ENCODE results near the gene JSRP1. TPM values are rescaled to one million over a fixed set of nuclear protein-coding genes. Genes with fewer than 3 reads are reported as not detected.

Gene JSRP1
- total and polyA plus RNA-seq, 10 of the 15 experiments (the other 5 are each of a cell fraction or from before 2014, with no cell fraction given): 0.41 to 0.91 (median 0.49) TPM; not detected in 7

DNA sequence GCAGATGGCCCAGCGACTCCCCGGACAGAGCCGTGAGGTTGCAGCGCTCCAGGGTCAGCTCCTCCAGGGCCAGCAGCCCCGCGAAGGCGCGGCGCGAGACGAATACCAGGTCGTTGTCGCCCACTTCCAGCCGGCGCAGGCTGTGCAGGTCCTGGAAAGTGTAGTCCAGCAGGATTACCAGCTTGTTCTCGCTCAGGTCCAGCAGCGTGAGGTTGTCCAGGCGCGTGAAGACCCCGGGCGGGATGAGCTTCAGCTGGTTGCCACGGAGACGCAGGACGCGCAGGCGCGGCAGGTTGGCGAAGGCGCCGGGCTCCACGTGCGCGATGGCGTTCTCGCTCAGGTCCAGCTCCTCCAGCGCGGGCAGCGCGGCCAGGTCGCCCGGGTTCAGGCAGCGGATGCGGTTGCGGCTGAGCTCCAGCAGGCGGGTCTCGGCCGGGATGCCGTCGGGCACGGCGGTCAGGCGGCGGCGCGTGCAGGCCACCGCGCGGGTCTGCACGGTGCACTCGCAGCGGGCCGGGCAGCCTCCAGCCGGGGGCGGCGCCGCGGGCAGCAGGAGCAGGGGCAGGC is 35.1 kb upstream of the JSRP1 start:
- Histone ChIP-seq H4K20me1 (ENCODE audit: control insufficient read depth, insufficient read depth) (no peaks in the 10 kb centered on the region; the same call in 1 of the 2 replicates), H3K79me2 (ENCODE audit: control insufficient read depth, insufficient read depth, low read length) (no peaks in the 10 kb centered on the region; the same call in 1 of the 2 replicates), H3K9me3 (replicated peaks; ENCODE audit: control insufficient read depth, insufficient read depth, low read length) (no peaks in the 10 kb centered on the region), H3K36me3 (ENCODE audit: control insufficient read depth in 2 of 2, insufficient read depth in 2 of 2, low read length in 1 of 2) (no peaks in the 10 kb centered on the region), H3K27ac (ENCODE audit: control insufficient read depth, insufficient read depth) (no peak overlapping the region), H3K9ac (ENCODE audit: control insufficient read depth, insufficient read depth, low read length) (no peak overlapping the region; the same call in 1 of the 2 replicates), H3K4me3 (peak overlapping the region; percentile 65; the same call in 1 of the 2 replicates), H2AFZ (ENCODE audit: control insufficient read depth, low read depth, low read length) (no peak overlapping the region), H3K4me1 (ENCODE audit: control insufficient read depth, insufficient read depth, low read length) (peaks cover 30% of the 10 kb centered on the region), H3K27me3 (replicated peaks in 1 of 2; ENCODE audit: control insufficient read depth in 2 of 2, insufficient read depth in 2 of 2, low read length in 1 of 2) (no peaks in the 10 kb centered on the region), H3K4me2 (ENCODE audit: control insufficient read depth, insufficient read depth) (peak overlapping the region; percentile 98)
- DNase-seq (ENCODE audit: low read depth, low spot score) (no peak), ATAC-seq (no peak), FAIRE-seq (no peak)
- in situ Hi-C loops (cut with MboI) (no loop called here), intact Hi-C loops (cut with micrococcal nuclease; ENCODE audit: unreplicated experiment) (no loop called here)
- ChIA-PET CTCF (no interaction called here), RAD21 (ENCODE audit: unreplicated experiment) (no interaction called here), SMC1A (ENCODE audit: uncharacterized antibody, unreplicated experiment) (interaction anchor here (0.8 kb wide), 1 partner anchor 89 kb away, joined by 3 read pairs; no protein-coding TSS in a partner anchor), POLR2A (interaction anchor here (0.6 kb wide), 1 partner anchor 175 kb away, joined by 3 read pairs; no protein-coding TSS in a partner anchor)
- BruUV-seq (replicated peaks): no TSS peak
- no peak for TF ChIP-seq CREB1 (IDR thresholded peaks at IDR 0.05; ENCODE audit: low read depth)
- 0 out of 2 replicates have a peak, but pooled peaks have one; percentile 0 for TF ChIP-seq TCF12 (IDR thresholded peaks at IDR 0.05; ENCODE audit: low read depth, low read length)
- TF ChIP-seq, protein P1, sequence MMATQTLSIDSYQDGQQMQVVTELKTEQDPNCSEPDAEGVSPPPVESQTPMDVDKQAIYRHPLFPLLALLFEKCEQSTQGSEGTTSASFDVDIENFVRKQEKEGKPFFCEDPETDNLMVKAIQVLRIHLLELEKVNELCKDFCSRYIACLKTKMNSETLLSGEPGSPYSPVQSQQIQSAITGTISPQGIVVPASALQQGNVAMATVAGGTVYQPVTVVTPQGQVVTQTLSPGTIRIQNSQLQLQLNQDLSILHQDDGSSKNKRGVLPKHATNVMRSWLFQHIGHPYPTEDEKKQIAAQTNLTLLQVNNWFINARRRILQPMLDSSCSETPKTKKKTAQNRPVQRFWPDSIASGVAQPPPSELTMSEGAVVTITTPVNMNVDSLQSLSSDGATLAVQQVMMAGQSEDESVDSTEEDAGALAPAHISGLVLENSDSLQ (IDR thresholded peaks at IDR 0.05): no peak
- TF ChIP-seq TCF7 (IDR thresholded peaks at IDR 0.05; ENCODE audit: borderline replicate concordance): no peak
- no peak for TF ChIP-seq BCL11A (IDR thresholded peaks at IDR 0.05; ENCODE audit: low read depth, low read length)
- WGBS (ENCODE audit: insufficient coverage, insufficient replicate concordance, low lambda C conversion rate, missing lambda C conversion rate): 72% methylated on average over 59 of the region's 67 CpGs

All from GM12878 (cell line).